H1 (cell line): ENCODE data around the gene SLC37A2. TPM values are rescaled to one million over a fixed set of nuclear protein-coding genes. Genes with fewer than 3 reads are reported as not detected.

Source experiments
- BRCA1 ChIP-seq: IDR thresholded peaks from 2 replicates; pipeline ENCODE4 v1.6.1; 2012; ENCODE audit warnings: low read depth, low read length, improper control_type of control experiment
- KDM1A ChIP-seq: fragments of 200-600, 300-600 bp; sonication (generic); IDR thresholded peaks from 2 replicates; pipeline ENCODE4 v1.7.1; 2016; ENCODE audit warnings: mild to moderate bottlenecking, low read length, borderline replicate concordance
- NANOG ChIP-seq: IDR thresholded peaks from 2 replicates; pipeline ENCODE4 v1.6.1; 2011; ENCODE audit warnings: low read length, low read depth, mild to moderate bottlenecking, inconsistent platforms; ENCODE audit not compliant: insufficient read depth, poor library complexity, severe bottlenecking
- POLR2A ChIP-seq, 2 experiments: IDR thresholded peaks; 1 replicate in 1 of 2; 2 replicates in 1 of 2; pipeline ENCODE4 v1.6.1; 2011; ENCODE audit warnings: low read depth in 2 of 2, low read length in 2 of 2, mild to moderate bottlenecking in 2 of 2; ENCODE audit errors: control extremely low read depth in 1 of 2
- RFX5 ChIP-seq: IDR thresholded peaks from 2 replicates; pipeline ENCODE4 v1.6.1; 2011; ENCODE audit warnings: low read depth, low read length, improper control_type of control experiment, borderline replicate concordance
- RNF2 ChIP-seq: fragments of 200-900, 300-1000 bp; sonication (generic); IDR thresholded peaks from 2 replicates; pipeline ENCODE4 v1.7.1; 2016; ENCODE audit warnings: borderline replicate concordance, low read depth, mild to moderate bottlenecking, antibody characterized with exemption, low read length; ENCODE audit not compliant: poor library complexity, severe bottlenecking; ENCODE audit errors: missing control alignments
- SAP30 ChIP-seq: fragments of 300-600 bp; sonication (generic); IDR thresholded peaks from 2 replicates; pipeline ENCODE4 v1.7.1; 2012; ENCODE audit warnings: low read length, moderate library complexity, mild to moderate bottlenecking, inconsistent platforms; ENCODE audit not compliant: insufficient read depth, insufficient replicate concordance
- SIRT6 ChIP-seq: IDR thresholded peaks from one replicate; pipeline ENCODE4 v1.7.1; 2012; ENCODE audit warnings: low read length, inconsistent platforms
- TEAD4 ChIP-seq: IDR thresholded peaks from 2 replicates; pipeline ENCODE4 v1.6.1; 2012; ENCODE audit warnings: low read depth, low read length, inconsistent platforms, mixed read lengths
- polyA plus RNA-seq, 7 experiments: library from polyadenylated mRNA; depleted of rRNA in 3 of 7; stranded (reverse) in 5 of 7; unstranded in 2 of 7; fragments of >200 nt in 5 of 7; fragments of 200-250 nt in 2 of 7; gene quantifications; 1 replicate in 5 of 7; 2 replicates in 1 of 7; 4 replicates in 1 of 7; pipeline versions ENCODE4 v1.2.1 to v1.2.3, GENCODE V29; 2011 to 2013; ENCODE audit warnings: missing spikeins in 2 of 7, mixed read lengths in 2 of 7
- total RNA-seq: library from RNA; stranded (reverse); fragmentation: NEBNext Ultra II Directional; extraction: Animal tissue kit (Norgen Biotek cat#: 25700); gene quantifications from 2 replicates; pipeline ENCODE4 v1.2.1, GENCODE V29; 2021

The SLC37A2 gene
- total and polyA plus RNA-seq, 2 of the 8 experiments (the other 6 are each of a cell fraction or from before 2014, with no cell fraction given): 1.3 to 1.9 TPM

DNA sequence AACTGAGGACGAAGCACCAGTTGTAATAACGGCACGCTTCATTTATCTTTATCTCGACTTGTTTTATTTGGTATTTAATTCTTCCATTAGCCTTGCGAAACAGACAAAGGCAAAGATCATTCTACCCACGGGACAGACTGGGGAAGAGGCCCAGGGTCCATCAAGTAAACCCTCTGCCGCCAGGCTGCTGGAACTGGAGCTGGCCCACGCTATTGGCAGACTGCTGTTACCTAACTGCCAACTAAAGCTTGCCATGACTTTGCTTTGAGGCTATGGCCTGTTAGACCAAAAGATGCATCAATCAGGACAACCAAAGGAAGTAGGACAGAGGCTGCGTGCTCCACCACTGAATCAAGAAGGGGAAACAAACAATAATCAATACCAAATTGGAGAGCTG, 49.1 kb downstream of the SLC37A2 start (continued):
- TF ChIP-seq KDM1A (no peak), RNF2 (no peak), NANOG (no peak), SAP30 (no peak), TEAD4 (no peak), BRCA1 (no peak), RFX5 (no peak), POLR2A (IDR thresholded peaks at IDR 0.05; ENCODE audit: control extremely low read depth in 1 of 2, low read depth in 2 of 2, low read length in 2 of 2) (no peak), SIRT6 (no peak)
